Keratinocyte (primary cell): ENCODE measurements around the gene CD81.

Experiments
- CTCF ChIP-seq, 3 experiments: IDR thresholded peaks in 1 of 3; conservative IDR thresholded peaks in 1 of 3; optimal IDR thresholded peaks in 1 of 3; 2 replicates in 2 of 3; 3 replicates in 1 of 3; pipeline versions ENCODE3 to v1.5.1; 2011; ENCODE audit warnings: low read length in 3 of 3, mild to moderate bottlenecking in 3 of 3, moderate library complexity in 2 of 3, control low read depth in 1 of 3, inconsistent platforms in 1 of 3; ENCODE audit not compliant: insufficient read depth in 2 of 3; ENCODE audit errors: extremely low read depth in 1 of 3
- EZH2 ChIP-seq: IDR thresholded peaks from one replicate; pipeline ENCODE4 v1.6.1; 2012; ENCODE audit warnings: inconsistent platforms, mild to moderate bottlenecking, low read length, moderate library complexity

- TF ChIP-seq CTCF (optimal IDR thresholded peaks at IDR 0.05 in 1 of 3, IDR thresholded peaks at IDR 0.05 in 1 of 3, conservative IDR thresholded peaks at IDR 0.05 in 1 of 3; ENCODE audit: extremely low read depth in 1 of 3, insufficient read depth in 2 of 3, low read length in 3 of 3), result peak; percentile 93 to 96 (median 94)
- no peak for TF ChIP-seq EZH2
Observed at GRCh38 chr11:2428322-2428795, 51.2 kb downstream of the CD81 start.
